Measurements from ENCODE around the gene GTF2E1.

Gene GTF2E1

DNA sequence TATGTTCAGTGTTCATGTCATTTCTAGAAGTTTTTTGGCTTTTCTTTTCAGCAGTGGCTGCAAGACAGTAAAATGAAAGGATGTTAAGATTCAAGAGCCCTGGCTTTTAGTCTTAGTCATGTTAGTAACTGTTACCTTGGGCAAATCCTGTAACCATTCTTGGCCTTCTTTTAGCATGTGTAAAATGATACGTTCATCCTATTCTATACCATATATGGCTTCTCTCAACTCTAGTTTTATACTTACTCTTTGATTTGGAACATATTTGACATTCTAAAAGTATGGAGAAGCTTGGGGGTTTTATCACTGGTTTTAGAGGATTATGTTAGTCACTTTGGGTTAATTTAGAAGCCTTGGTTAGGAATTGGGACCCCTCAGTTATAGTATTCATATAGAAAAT, 20.1 kb downstream of the GTF2E1 start:
- no peaks in the 10 kb centered on the region for H3K36me3 ChIP-seq (ENCODE audit: control insufficient read depth in 2 of 2, insufficient read depth in 1 of 2, low read length in 2 of 2)
- CTCF ChIA-PET: no interaction called here
- H3K4me1 ChIP-seq (ENCODE audit: control insufficient read depth, insufficient read depth, low read length): peaks cover 19% of the 10 kb centered on the region
- H3K9me3 ChIP-seq (ENCODE audit: control insufficient read depth, insufficient read depth, low read depth, low read length): no peaks in the 10 kb centered on the region
- no peak overlapping the region for H3K27ac ChIP-seq (ENCODE audit: extremely low read depth, low read depth, low read length)
- TF ChIP-seq ZNF624 (tag by site-specific recombination; IDR thresholded peaks at IDR 0.05): no peak
- TF ChIP-seq ZNF274 (IDR thresholded peaks at IDR 0.05; ENCODE audit: low read length): no peak
- no peak for TF ChIP-seq ZNF274 (tag by site-specific recombination; IDR thresholded peaks at IDR 0.05; ENCODE audit: borderline replicate concordance)
- no peak for TF ChIP-seq OVOL3 (tag by site-specific recombination; IDR thresholded peaks at IDR 0.05)
- TF ChIP-seq ZSCAN30 (tag by site-specific recombination; IDR thresholded peaks at IDR 0.05): no peak
- TF ChIP-seq ZNF610 (tag by site-specific recombination; IDR thresholded peaks at IDR 0.05; ENCODE audit: borderline replicate concordance): no peak
- TF ChIP-seq KLF7 (tag by site-specific recombination; IDR thresholded peaks at IDR 0.05; ENCODE audit: borderline replicate concordance): no peak
- no peak for TF ChIP-seq ZNF558 (tag by site-specific recombination; IDR thresholded peaks at IDR 0.05)
- H3K4me3 ChIP-seq (ENCODE audit: low read depth, low read length): no peak overlapping the region
- POLR2A ChIA-PET: no interaction called here

DNA sequence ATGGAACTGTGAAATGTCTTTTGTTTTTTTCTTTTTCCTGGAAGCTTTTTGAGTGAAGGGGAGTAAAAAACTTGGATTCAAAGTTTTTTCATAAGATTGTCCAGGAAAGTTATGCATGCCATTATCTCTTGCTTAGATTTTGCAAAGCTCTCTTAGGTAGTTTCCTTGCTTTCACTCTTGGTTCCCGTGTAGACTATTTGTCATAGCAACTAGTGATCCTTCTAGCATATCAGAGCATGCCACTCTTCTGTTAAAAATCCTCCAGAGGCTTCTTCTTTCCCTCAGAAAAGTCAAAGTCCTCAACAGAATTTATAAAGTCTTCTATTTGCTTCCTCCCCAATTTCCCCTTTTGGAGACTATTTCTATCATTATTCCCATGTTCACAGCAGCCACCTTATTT, 21.1 kb downstream of the GTF2E1 start:
- POLR2A ChIA-PET: no interaction called here
- Histone ChIP-seq H3K4me1 (ENCODE audit: control insufficient read depth, insufficient read depth, low read length) (peaks cover 19% of the 10 kb centered on the region), H3K27ac (ENCODE audit: extremely low read depth, low read depth, low read length) (no peak overlapping the region), H3K4me3 (ENCODE audit: low read depth, low read length) (no peak overlapping the region), H3K36me3 (ENCODE audit: control insufficient read depth in 2 of 2, insufficient read depth in 1 of 2, low read length in 2 of 2) (no peaks in the 10 kb centered on the region), H3K9me3 (ENCODE audit: control insufficient read depth, insufficient read depth, low read depth, low read length) (no peaks in the 10 kb centered on the region)
- CTCF ChIA-PET: interaction anchor here (3.3 kb wide), 1 partner anchor 31 kb away, joined by 13 read pairs; no protein-coding TSS in a partner anchor
- TF ChIP-seq SCRT2 (tag by site-specific recombination; IDR thresholded peaks at IDR 0.05) (no peak), ZNF747 (tag by site-specific recombination; IDR thresholded peaks at IDR 0.05) (no peak), ZNF37A (tag by site-specific recombination; IDR thresholded peaks at IDR 0.05) (no peak), ZNF16 (tag by site-specific recombination; IDR thresholded peaks at IDR 0.05; ENCODE audit: low read depth) (no peak)
- TF ChIP-seq, protein P1, sequence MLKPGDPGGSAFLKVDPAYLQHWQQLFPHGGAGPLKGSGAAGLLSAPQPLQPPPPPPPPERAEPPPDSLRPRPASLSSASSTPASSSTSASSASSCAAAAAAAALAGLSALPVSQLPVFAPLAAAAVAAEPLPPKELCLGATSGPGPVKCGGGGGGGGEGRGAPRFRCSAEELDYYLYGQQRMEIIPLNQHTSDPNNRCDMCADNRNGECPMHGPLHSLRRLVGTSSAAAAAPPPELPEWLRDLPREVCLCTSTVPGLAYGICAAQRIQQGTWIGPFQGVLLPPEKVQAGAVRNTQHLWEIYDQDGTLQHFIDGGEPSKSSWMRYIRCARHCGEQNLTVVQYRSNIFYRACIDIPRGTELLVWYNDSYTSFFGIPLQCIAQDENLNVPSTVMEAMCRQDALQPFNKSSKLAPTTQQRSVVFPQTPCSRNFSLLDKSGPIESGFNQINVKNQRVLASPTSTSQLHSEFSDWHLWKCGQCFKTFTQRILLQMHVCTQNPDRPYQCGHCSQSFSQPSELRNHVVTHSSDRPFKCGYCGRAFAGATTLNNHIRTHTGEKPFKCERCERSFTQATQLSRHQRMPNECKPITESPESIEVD (tag by site-specific recombination; IDR thresholded peaks at IDR 0.05): 0 out of 2 replicates have a peak, but pooled peaks have one; percentile 14

DNA sequence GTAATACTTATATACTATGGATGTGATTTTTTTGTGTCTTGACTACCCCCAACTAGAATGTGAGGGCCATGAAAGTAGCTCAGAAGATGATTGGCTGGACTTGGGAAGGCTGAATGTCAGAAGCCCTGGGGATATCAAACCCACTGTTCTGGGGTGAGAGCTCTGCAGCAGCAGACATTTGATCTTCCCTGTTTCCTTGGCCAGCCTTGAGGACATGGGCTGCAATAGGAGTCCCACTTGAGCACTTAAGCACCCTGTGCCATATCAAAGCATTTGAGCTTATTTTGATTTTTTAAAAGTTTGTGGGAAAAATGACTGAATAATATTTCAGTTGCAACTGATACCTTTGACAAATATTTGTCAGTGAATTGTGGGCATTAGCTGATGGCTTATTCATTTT, 21.7 kb downstream of the GTF2E1 start:
- Histone ChIP-seq H3K4me3 (ENCODE audit: low read depth, low read length) (no peak overlapping the region), H3K9me3 (ENCODE audit: control insufficient read depth, insufficient read depth, low read depth, low read length) (no peaks in the 10 kb centered on the region), H3K36me3 (ENCODE audit: control insufficient read depth in 2 of 2, insufficient read depth in 1 of 2, low read length in 2 of 2) (no peaks in the 10 kb centered on the region), H3K4me1 (ENCODE audit: control insufficient read depth, insufficient read depth, low read length) (peaks cover 19% of the 10 kb centered on the region), H3K27ac (ENCODE audit: extremely low read depth, low read depth, low read length) (no peak overlapping the region)
- POLR2A ChIA-PET: no interaction called here
- CTCF ChIA-PET: interaction anchor here (0.6 to 3.3 kb wide), 2 partner anchors 30 to 143 kb away, joined by 3 to 13 read pairs; no protein-coding TSS in a partner anchor
- no peak for TF ChIP-seq REST (tag by site-specific recombination; IDR thresholded peaks at IDR 0.05)
- TF ChIP-seq ZNF677 (tag by site-specific recombination; IDR thresholded peaks at IDR 0.05): no peak
- TF ChIP-seq KLF10 (tag by site-specific recombination; IDR thresholded peaks at IDR 0.05): no peak
- no peak for TF ChIP-seq ZBTB10 (tag by site-specific recombination; IDR thresholded peaks at IDR 0.05)
- TF ChIP-seq, protein P2, sequence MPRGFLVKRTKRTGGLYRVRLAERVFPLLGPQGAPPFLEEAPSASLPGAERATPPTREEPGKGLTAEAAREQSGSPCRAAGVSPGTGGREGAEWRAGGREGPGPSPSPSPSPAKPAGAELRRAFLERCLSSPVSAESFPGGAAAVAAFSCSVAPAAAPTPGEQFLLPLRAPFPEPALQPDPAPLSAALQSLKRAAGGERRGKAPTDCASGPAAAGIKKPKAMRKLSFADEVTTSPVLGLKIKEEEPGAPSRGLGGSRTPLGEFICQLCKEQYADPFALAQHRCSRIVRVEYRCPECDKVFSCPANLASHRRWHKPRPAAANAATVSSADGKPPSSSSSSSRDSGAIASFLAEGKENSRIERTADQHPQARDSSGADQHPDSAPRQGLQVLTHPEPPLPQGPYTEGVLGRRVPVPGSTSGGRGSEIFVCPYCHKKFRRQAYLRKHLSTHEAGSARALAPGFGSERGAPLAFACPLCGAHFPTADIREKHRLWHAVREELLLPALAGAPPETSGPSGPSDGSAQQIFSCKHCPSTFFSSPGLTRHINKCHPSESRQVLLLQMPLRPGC (tag by site-specific recombination; IDR thresholded peaks at IDR 0.05): no peak
- TF ChIP-seq MYNN (tag by site-specific recombination; IDR thresholded peaks at IDR 0.05; ENCODE audit: borderline replicate concordance): no peak
- TF ChIP-seq HOXA7 (CRISPR knock-in tag; IDR thresholded peaks at IDR 0.05; ENCODE audit: borderline replicate concordance): no peak
- no peak for TF ChIP-seq ZNF571 (tag by site-specific recombination; IDR thresholded peaks at IDR 0.05)
- no peak for TF ChIP-seq ZNF423 (tag by site-specific recombination; IDR thresholded peaks at IDR 0.05)
- no peak for TF ChIP-seq ZFP3 (tag by site-specific recombination; IDR thresholded peaks at IDR 0.05; ENCODE audit: low read depth)

Data from HEK293 (cell line).